ENCODE measurements around the gene UVSSA.

Gene UVSSA

DNA sequence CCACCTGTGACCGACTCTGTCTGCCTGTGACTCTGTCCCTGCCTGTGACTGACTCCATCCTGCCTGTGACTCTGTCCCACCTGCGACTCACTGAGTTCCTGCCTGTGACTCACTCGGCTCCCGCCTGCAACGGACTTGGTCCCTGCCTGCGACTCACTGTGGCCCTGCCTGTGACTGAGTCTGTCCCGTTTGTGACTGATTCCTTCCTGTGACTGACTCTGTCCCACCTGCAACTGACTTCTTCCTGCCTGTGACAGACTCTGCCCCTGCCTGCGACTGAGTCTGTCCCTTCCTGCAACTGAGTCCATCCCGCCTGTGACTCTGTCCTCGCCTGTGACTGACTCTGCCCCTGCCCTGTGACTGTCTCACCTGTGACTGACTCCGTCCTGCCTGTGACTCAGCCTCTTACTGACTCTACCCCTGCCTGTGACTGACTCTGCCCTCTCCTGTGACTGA, 9.6 kb upstream of the UVSSA start:
- TF ChIP-seq, protein P1, sequence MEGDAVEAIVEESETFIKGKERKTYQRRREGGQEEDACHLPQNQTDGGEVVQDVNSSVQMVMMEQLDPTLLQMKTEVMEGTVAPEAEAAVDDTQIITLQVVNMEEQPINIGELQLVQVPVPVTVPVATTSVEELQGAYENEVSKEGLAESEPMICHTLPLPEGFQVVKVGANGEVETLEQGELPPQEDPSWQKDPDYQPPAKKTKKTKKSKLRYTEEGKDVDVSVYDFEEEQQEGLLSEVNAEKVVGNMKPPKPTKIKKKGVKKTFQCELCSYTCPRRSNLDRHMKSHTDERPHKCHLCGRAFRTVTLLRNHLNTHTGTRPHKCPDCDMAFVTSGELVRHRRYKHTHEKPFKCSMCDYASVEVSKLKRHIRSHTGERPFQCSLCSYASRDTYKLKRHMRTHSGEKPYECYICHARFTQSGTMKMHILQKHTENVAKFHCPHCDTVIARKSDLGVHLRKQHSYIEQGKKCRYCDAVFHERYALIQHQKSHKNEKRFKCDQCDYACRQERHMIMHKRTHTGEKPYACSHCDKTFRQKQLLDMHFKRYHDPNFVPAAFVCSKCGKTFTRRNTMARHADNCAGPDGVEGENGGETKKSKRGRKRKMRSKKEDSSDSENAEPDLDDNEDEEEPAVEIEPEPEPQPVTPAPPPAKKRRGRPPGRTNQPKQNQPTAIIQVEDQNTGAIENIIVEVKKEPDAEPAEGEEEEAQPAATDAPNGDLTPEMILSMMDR (conservative IDR thresholded peaks at IDR 0.05): no peak
- H3K27ac ChIP-seq: no peak overlapping the region

DNA sequence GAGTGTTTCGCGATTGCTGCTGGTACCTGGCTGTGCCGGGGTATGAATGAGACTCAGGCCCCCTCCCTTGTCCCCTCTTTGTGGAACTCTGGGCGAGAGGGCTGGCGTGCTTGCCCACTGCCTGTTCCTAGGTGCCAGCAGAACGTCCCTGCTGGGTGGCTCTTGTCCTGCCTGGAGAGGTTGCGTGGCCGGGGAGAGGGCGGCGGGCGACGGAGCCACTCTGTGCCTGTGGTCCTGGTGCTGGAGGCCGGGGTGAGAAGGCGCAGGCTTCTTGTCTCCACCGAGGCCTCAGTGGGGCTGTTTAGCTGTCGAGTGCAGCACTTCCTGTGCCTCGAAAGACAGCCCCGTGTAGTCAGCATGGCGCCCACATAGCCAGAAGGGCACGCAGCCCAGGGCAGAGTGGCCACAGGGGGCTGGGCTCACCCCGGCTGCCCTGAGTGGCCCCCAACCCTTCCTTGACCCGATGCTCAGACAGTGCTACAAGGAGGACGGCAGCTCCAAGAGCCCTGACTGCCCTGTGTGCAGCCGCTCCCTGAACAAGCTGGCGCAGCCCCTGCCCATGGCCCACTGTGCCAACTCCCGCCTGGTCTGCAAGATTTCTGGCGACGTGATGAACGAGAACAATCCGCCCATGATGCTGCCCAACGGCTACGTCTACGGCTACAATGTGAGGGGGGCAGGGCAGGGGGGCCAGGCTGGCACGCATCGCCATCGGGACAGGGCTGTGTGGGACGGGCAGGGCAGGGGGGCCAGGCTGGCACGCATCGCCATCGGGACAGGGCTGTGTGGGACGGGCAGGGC, 8.9 kb upstream of the UVSSA start:
- TF ChIP-seq, protein P1 (conservative IDR thresholded peaks at IDR 0.05): no peak
- no peak overlapping the region for H3K27ac ChIP-seq

DNA sequence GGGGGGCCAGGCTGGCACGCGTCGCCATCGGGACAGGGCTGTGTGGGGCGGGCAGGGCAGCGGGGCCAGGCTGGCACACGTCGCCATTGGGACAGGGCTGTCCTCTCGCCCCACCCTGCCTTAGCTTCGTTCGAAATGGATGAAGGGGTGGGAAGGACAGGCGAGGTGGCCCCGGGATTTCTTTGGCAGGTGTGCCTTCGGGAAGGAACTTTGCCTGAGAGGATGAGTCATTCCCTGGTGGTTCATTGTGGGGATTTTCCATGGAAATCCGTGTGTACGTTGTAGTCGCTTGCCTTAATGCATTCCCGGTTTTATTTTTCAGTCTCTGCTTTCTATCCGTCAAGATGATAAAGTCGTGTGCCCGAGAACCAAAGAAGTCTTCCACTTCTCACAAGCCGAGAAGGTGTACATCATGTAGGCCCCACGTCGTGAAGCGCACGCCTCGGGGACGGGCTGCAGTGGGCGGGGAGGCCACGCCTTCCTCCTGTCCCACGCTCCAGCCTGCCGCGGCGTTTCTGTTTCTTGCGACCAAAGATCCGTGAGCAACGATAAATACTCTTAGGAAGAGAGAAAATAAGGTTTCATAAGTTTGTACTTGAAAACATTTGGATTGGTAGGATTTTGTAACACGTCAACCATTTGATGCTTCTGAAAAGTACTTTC, 8.1 kb upstream of the UVSSA start:
- TF ChIP-seq, protein P1 (conservative IDR thresholded peaks at IDR 0.05): no peak
- no peak overlapping the region for H3K27ac ChIP-seq

DNA sequence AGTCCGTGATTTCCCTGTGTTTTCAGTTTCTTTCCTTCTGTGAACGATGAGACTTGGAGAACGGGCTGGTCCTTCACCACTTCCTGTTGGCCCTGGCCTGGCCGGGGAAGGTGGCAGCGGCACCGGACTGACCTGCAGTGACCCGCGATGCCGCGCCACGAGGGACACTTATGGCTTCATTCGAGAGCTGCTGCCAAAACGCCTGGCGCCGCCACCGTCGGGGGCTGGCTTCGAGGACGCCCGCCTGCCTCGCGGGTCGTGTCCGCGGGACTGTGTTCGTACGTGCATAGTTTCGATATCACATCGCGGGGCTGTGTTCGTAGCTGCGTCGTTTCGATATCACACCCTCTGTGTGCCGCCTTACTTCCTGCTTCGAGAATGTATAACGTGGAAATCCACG, 7.5 kb upstream of the UVSSA start:
- TF ChIP-seq, protein P1 (conservative IDR thresholded peaks at IDR 0.05): no peak
- H3K27ac ChIP-seq: no peak overlapping the region

DNA sequence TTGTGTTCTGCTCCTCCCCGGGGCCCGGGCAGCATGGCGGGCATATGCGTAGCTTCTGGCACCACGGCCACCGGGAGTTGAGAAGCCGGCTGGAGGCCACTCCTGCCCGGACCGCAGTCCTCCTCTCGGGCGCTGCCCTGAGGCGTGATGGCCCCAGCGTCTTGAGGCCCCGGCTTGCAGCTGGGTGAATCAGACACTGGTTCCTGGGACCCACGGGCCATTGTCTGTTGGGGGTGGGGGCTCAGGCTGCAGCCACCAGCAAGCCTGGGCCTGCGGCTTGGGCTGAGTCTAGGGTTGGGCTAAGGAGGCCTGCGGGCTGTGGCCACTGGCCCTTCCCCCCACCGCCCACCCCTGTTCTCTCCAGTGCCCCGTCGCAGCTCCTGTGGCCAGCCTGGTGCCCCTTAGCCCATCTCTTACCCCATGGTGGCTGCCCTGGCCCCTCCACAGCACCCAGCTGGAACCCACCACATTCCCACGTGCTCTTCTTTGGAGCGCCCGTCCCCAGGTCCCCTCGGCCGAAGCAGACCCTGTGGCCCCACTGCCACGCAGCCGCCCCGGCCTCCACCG, 6.7 kb upstream of the UVSSA start:
- no peak overlapping the region for H3K27ac ChIP-seq
- TF ChIP-seq, protein P1 (conservative IDR thresholded peaks at IDR 0.05): no peak

DNA sequence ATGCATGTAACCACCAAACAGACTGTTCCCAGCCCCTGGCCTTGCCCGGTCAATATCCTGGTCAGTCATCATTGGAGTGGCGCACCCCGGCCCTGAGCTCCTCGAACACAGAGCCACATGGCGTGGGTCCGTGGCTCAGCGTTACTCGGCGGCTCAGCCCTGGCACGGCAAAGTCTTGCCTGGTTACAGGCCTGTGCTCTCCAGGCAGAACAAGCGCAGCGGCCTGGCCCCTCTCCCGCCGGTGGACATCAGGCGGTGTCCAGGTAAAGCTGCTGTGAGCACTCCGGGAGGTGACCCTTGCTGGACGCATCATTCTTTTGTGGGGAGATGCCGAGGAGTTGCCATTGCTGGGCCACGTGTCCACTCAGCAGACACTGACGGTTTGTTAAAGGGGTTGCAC, 6.1 kb upstream of the UVSSA start:
- H3K27ac ChIP-seq: no peak overlapping the region
- TF ChIP-seq, protein P1 (conservative IDR thresholded peaks at IDR 0.05): no peak

DNA sequence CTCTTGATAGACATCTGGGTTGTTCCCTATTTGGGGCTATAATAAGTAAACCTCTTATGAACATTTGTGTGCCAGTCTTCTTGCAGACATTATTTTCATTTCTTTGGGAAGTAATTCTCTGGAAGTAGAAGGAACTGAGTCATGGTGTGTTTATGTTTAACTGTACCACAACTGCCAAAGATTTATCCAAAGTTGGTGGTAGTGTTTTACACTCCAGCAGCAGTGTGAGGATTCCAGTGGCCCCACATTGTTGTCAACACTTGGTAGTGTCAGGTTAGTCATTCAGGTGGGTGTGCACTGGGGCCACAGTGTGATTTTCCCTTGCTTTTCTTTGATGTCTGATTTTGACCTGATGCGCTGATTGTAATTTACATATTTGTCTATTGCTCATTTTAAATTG, 5.0 kb upstream of the UVSSA start:
- no peak overlapping the region for H3K27ac ChIP-seq
- TF ChIP-seq, protein P1 (conservative IDR thresholded peaks at IDR 0.05): no peak

Measured in VCaP (cell line).